Choroid plexus epithelial cell (primary cell): ENCODE data around the gene PRLR.

Experiments
- DNase-seq: peaks from one replicate; pipeline ENCODE4 v3.0.0-alpha.2; 2010; ENCODE audit warnings: low read depth
- H3K4me3 ChIP-seq: 2 replicates; pipeline ENCODE4 v1.5.1; 2011; ENCODE audit warnings: low read depth, mild to moderate bottlenecking, control low read depth, low read length, moderate library complexity
- CTCF ChIP-seq: conservative IDR thresholded peaks from 2 replicates; pipeline ENCODE4 v1.5.1; 2011; ENCODE audit warnings: low read depth, mild to moderate bottlenecking, control low read depth, inconsistent platforms, low read length, moderate library complexity

PRLR gene

DNA sequence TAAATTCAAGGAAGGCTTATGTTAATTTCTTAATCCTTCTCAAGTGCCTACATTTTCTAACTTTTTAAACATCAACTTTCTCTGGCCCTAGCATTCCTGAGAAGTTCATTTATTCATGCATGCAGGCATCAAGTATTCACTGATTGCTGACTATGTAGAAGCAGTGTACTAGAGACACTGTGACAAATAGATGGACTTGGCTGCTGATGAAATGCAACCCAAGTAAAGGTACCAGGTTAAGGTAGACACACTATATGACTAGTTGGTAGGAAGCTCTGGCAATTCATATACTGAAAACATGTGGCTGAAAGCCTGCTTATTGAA, 66.6 kb downstream of the PRLR start:
- no peak overlapping the region for H3K4me3 ChIP-seq
- TF ChIP-seq CTCF: no peak
- no peak for DNase-seq

GRCh38 chr5:35162848-35163709, 67.2 kb downstream of the PRLR start:
- no peak for TF ChIP-seq CTCF
- no peak overlapping the region for H3K4me3 ChIP-seq
- no peak for DNase-seq

DNA sequence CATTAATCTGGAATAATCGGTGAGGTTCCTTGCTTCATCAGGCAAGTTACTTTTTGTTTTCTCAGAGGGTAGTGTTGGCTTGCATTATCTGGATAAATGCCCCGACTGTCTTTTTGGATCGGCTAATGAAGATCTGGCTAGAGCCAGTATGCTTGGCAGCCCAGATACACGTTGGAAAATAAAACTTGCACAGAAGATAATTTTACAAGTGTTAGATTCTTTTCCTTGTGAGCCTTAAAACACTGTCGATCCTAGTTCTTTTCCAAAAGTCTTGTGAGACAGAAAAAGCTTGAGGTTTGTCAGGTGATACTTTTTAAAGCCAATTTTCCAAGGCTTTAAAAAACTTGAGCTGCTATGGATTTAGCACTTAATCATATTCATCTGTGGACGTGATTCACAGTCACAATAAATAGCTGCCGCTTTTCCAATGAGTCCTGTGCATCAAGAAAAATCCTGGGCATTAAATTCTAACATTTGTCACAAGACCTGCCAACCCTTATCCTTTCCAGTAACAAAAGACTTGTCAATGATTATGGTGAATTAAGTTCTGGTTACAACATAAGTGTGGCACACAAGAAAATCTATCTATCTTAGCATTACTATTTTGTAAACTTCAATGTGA, 68.5 kb downstream of the PRLR start:
- no peak overlapping the region for H3K4me3 ChIP-seq
- no peak for TF ChIP-seq CTCF
- DNase-seq: no peak

GRCh38 chr5:35160486-35161116, 69.7 kb downstream of the PRLR start:
- DNase-seq: no peak
- TF ChIP-seq CTCF: no peak
- H3K4me3 ChIP-seq: no peak overlapping the region

GRCh38 chr5:35159370-35159742, 70.9 kb downstream of the PRLR start:
- H3K4me3 ChIP-seq: no peak overlapping the region
- DNase-seq: peak; percentile 62
- TF ChIP-seq CTCF: no peak

- DNase-seq: no peak
- no peak overlapping the region for H3K4me3 ChIP-seq
- TF ChIP-seq CTCF: no peak
Measured at GRCh38 chr5:35158622-35159369, 71.5 kb downstream of the PRLR start.
